Panc1 (cell line): ENCODE results near the gene SDC3. TPM values are rescaled to one million over a fixed set of nuclear protein-coding genes. Genes with fewer than 3 reads are reported as not detected.

ENCODE experiments used
- ATAC-seq: fragments of 200-7000 bp; cut with Tn5 transposase; 2 replicates; pipeline ENCODE4 v1.9.1; 2020; ENCODE audit warnings: mild to moderate bottlenecking, moderate library complexity
- BruUV-seq: library from RNA; stranded (reverse); fragments of 400-500 nt; replicated peaks from 2 replicates; lab custom pipeline; 2021; lab: Mats Ljungman, UMichigan
- CTCF ChIA-PET: fragments of 300-600 bp; sonication (Branson Sonifier 250); formaldehyde crosslinking; loops from one replicate; lab custom pipeline; 2022; ENCODE audit warnings: antibody characterized with exemption; lab: Charles Lee
- POLR2A ChIA-PET: fragments of 300-600 bp; sonication (Branson Sonifier 250); formaldehyde crosslinking; loops from one replicate; lab custom pipeline; 2022; ENCODE audit warnings: antibody characterized with exemption; lab: Charles Lee
- DNase-seq: peaks from one replicate; pipeline ENCODE4 v3.0.0-alpha.2; 2010; ENCODE audit warnings: low read depth, low spot score
- H3K27ac ChIP-seq: 2 replicates; pipeline ENCODE4 v1.5.1; 2011; ENCODE audit warnings: mild to moderate bottlenecking, low read length, inconsistent platforms
- H3K27me3 ChIP-seq: fragments of 200-500 bp; sonication (Bioruptor generic); 2 replicates; pipeline ENCODE4 v1.6.0; 2014; ENCODE audit warnings: low read length, inconsistent platforms; ENCODE audit not compliant: control insufficient read depth, insufficient read depth
- H3K36me3 ChIP-seq: fragments of 200-500 bp; sonication (Bioruptor generic); 2 replicates; pipeline ENCODE4 v1.5.1; 2014; ENCODE audit warnings: inconsistent platforms, mild to moderate bottlenecking, low read length, moderate library complexity; ENCODE audit not compliant: control insufficient read depth, insufficient read depth
- H3K4me1 ChIP-seq: 2 replicates; pipeline ENCODE4 v1.5.1; 2011; ENCODE audit warnings: inconsistent platforms, mild to moderate bottlenecking, low read length, moderate library complexity; ENCODE audit not compliant: control insufficient read depth, insufficient read depth
- H3K4me3 ChIP-seq, 2 experiments: 2 replicates each; pipeline ENCODE4 v1.5.1; 2011 to 2012; ENCODE audit warnings: low read depth in 2 of 2, low read length in 2 of 2, mild to moderate bottlenecking in 2 of 2, inconsistent platforms in 1 of 2, moderate library complexity in 1 of 2
- H3K9me3 ChIP-seq: fragments of 200-500 bp; sonication (Bioruptor generic); 2 replicates; pipeline ENCODE4 v1.5.1; 2014; ENCODE audit warnings: low read depth, mild to moderate bottlenecking, inconsistent platforms, low read length, moderate library complexity; ENCODE audit not compliant: control insufficient read depth, insufficient read depth
- CTCF ChIP-seq: fragments of 450-650 bp; IDR thresholded peaks from 2 replicates; pipeline ENCODE4 v1.5.1; 2017; ENCODE audit warnings: mild to moderate bottlenecking
- POLR2AphosphoS5 ChIP-seq: IDR thresholded peaks from 2 replicates; pipeline ENCODE4 v1.6.1; 2012; ENCODE audit warnings: mild to moderate bottlenecking, low read depth, low read length, moderate library complexity
- REST ChIP-seq, 2 experiments: IDR thresholded peaks; 2 replicates each; pipeline ENCODE4 v1.6.1; 2011 to 2012; ENCODE audit warnings: low read depth in 2 of 2, control low read depth in 1 of 2, low read length in 1 of 2, mild to moderate bottlenecking in 1 of 2, moderate library complexity in 1 of 2; ENCODE audit not compliant: insufficient read depth in 1 of 2
- SIN3A ChIP-seq: IDR thresholded peaks from 2 replicates; pipeline ENCODE4 v1.6.1; 2012; ENCODE audit warnings: low read depth, mild to moderate bottlenecking, low read length, moderate library complexity, borderline replicate concordance; ENCODE audit not compliant: insufficient read depth
- TCF7L2 ChIP-seq: IDR thresholded peaks from 2 replicates; pipeline ENCODE4 v1.6.1; 2011; ENCODE audit warnings: mild to moderate bottlenecking, low read depth, low read length, inconsistent platforms
- in situ Hi-C: cut with HindIII; loops from 2 replicates; pipeline ENCODE4 v1.10.0; 2016; ENCODE audit warnings: low sequenced_read_pairs, low pct_unique_long_range_greater_than_20kb
- intact Hi-C: fragments of 100-400 bp; cut with micrococcal nuclease; formaldehyde crosslinking; loops from one replicate; pipeline ENCODE4 v1.10.0; 2022; ENCODE audit not compliant: unreplicated experiment
- total RNA-seq: library from RNA; stranded (reverse); gene quantifications from one replicate; pipeline ENCODE4 v1.2.1, GENCODE V29; 2021; ENCODE audit not compliant: unreplicated experiment

SDC3 gene
- total RNA-seq, 1 experiment from 2014 or later: 36.1 TPM

- intact Hi-C loops: no loop called here
Measured at GRCh38 chr1:30860320-30860652, 48.3 kb downstream of the SDC3 start.

GRCh38 chr1:30857964-30858363 is 50.6 kb downstream of the SDC3 start:
- no TSS peak for BruUV-seq
- Histone ChIP-seq H3K27ac (no peak overlapping the region), H3K27me3 (no peaks in the 10 kb centered on the region), H3K9me3 (no peaks in the 10 kb centered on the region), H3K36me3 (no peaks in the 10 kb centered on the region), H3K4me3 (no peak overlapping the region), H3K4me1 (no peaks in the 10 kb centered on the region)
- in situ Hi-C loops: no loop called here
- DNase-seq (no peak), ATAC-seq (no peak)
- TF ChIP-seq CTCF (no peak), SIN3A (no peak), REST (IDR thresholded peaks at IDR 0.05; ENCODE audit: insufficient read depth in 1 of 2, low read depth in 2 of 2, low read length in 1 of 2) (no peak), TCF7L2 (no peak), POLR2AphosphoS5 (no peak)
- intact Hi-C loops: no loop called here
- ChIA-PET POLR2A (no interaction called here), CTCF (no interaction called here)

More at GRCh38 chr1:30860320-30860652, 48.3 kb downstream of the SDC3 start:
- no peaks in the 10 kb centered on the region for H3K27me3 ChIP-seq
- CTCF ChIA-PET: no interaction called here
- no peak overlapping the region for H3K27ac ChIP-seq
- DNase-seq (no peak), ATAC-seq (no peak)
- H3K4me3 ChIP-seq: no peak overlapping the region
- TF ChIP-seq SIN3A (no peak), TCF7L2 (no peak), CTCF (no peak), REST (IDR thresholded peaks at IDR 0.05; ENCODE audit: insufficient read depth in 1 of 2, low read depth in 2 of 2, low read length in 1 of 2) (no peak), POLR2AphosphoS5 (no peak)
- BruUV-seq: no TSS peak
- H3K36me3 ChIP-seq: no peaks in the 10 kb centered on the region
- H3K9me3 ChIP-seq: no peaks in the 10 kb centered on the region
- POLR2A ChIA-PET: no interaction called here
- in situ Hi-C loops: no loop called here
- H3K4me1 ChIP-seq: no peaks in the 10 kb centered on the region
